C4-2B (cell line): ENCODE measurements around the gene CCDC185.

Source experiments
- CTCF ChIP-seq: fragments of 450-650 bp; conservative IDR thresholded peaks from 2 replicates; pipeline ENCODE4 v1.5.1; 2017; ENCODE audit warnings: mild to moderate bottlenecking
- ZFX ChIP-seq: fragments of 450-650 bp; IDR thresholded peaks from 2 replicates; pipeline ENCODE4 v1.6.1; 2017

GRCh38 chr1:223443397-223443796, 50.2 kb downstream of the CCDC185 start:
- no peak for TF ChIP-seq CTCF
- no peak for TF ChIP-seq ZFX
